Measurements from ENCODE around the gene TBCD.

TBCD gene

DNA sequence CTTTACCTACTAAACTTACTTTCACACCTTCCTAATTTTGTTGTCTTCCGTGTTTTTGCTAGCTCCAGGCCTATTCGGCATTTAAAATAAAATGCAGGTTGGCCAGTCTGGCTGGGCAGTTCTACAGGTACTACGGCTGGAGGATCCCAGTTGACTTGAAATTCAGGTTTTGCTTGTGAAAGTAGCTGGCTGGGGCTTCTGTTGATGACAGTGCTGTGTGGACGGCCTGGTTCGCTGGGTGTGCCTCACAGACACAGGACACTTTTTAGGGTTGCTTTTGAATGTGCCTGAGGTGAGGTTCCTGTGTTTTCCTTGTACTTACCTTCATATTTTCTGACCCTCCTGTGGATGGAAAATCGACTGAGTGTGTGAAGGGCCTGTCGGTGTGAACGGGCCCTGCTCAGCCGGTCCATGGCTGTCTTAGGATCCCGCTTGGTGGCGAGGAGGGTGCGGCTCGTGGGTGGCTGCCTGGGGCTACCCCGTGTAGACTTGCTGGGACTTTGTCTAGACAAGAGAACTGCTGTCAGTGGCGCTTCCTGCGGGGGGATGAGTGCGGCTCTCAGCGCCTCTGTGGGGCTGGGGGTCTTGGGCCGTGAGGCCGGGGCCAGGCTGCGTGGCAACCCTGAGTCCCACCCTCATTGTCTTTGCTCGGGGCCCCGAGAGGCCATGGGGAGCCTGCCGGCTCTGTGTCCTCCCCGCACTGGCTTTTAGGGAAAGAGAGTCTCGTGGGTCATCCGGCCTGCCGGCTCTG is 106.7 kb downstream of the TBCD start:
- DNase-seq (ENCODE audit: low read depth) = no peak

DNA sequence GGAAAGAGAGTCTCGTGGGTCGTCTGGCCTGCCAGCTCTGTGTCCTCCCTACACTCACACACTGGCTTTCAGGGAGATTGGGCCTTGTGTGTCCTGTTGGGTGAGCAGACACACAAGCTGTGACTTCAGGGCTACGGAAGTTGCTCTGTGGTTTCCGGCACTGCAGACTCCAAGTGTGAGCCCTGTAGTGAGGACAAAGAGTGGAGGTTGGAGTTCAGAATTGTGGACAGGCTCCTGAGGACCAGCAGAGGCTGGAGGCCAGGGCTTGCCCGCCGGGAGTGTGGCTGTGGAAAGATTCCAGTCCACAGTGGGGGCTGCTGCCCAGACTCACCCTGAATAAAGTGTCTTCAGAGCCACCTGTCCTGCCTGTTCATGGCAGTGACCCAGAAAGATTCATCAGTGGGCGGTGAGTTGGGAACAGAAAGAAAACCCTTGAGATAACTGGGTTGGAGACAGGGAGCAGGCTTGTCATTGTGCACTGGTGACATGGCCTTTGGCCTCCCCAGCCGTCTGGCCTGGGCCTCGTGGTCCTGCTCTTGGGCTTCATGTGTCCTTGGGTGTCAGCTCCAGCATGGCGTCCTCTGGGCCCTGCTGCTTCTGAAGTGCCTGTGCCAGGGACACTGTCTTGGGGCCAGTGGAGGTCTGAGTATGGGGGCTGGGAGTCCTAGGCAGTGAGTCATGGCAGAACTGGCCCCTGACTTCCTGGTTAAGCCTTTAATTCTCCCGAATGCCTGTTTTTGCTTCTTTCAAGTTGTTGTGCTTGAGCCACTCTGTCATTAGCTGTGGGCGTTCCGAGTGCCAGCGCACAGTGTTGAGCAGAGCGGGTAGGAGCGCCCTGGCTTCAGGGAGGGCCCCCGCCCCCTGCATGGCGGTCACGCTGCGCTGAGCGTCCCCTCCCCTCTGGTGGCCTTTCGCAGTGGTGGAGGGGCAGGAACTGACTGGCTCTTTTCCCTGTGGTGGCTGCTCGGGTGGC is 107.9 kb downstream of the TBCD start:
- peak; percentile 66 for DNase-seq (ENCODE audit: low read depth)

DNA sequence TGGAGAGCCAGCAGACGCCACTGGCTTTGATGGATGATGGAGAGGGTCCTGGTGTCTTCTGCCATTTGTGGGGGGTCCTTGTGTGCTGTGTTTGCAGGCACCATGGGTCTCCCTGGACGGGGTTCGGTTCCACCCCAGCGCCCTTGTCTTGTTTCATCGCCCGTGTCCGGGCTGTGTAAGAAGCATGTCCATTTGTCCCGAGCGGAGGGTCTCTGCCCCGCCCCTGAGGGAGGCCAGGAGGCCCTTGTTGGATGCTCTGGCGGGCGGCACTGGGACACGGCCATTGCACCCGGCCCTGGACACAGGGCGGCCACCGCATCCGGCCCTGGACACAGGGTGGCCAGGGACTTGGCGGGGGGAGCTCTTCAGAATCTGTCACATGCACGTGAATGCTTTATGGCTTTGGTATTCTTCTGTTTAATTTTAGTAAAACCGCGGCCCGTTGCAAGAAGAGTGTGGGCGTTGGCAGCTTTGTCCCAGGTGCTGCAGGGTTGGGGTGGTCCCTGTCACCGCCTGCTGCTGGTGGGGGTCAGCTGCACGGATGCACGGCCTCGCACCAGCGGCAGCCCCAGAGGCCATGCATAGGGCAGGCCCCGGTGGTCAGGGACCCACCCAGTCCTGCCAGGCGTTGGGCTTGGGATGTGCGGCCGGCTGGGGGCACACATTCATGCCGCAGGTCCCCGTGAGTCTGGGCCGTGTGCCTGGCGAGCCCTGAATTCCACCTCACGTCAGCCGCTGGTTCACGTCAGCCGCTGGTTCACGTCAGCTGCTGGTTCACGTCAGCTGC is 108.9 kb downstream of the TBCD start:
- DNase-seq (ENCODE audit: low read depth) = no peak

- DNase-seq (ENCODE audit: low read depth) = no peak
Measured at GRCh38 chr17:82861393-82861775, 109.5 kb downstream of the TBCD start.

DNA sequence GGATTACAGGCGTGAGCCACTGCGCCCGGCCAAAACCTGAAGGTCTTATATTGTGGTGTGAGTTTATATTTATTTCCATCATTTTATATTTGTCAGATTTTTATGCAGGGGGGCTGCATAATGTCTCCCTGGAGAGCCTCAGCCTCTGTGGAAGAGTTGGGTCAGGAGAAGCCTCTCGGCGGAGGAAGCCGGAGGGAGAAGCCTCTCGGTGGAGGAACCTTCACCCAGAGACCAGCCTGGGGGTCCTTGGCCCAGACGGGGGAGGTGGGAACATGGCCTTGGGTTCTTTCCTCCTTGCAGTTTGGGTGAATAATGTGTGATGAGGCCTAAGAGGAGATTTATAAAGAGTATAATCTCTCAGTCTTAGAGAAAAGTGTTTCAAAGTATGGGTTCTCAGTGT is 110.3 kb downstream of the TBCD start:
- no peak for DNase-seq (ENCODE audit: low read depth)

DNA sequence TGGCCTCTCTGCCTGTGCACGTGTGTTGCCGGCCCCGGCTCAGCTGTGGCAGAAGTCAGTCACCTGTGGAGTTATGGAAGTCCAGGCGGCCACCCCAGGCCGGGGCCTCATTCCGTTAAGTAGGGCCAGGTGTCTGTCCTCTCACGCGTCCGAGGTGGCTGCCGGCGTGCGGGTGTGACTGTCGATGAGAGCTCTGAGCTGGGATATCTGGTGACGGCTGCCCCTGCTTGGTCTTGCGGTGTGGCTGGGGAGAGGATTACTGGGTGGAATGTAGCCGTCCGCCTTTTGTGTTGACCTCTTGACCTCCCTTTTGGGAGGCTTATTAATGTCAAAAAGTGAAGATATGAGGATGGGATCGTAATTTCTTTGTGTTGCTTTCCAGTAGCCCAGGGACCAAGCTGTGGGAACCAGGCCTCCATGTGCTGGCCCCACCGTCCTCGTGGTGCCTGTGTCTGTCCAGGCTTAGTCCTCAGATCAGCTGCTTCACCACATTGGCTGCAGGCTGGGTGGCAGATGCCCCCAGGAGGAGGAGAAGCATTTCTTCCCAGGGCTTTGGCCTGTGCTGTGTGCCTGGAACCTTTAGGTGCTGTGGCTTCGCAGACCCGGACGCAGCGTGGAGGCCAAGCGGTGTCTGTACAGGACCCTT is 111.0 kb downstream of the TBCD start:
- DNase-seq (ENCODE audit: low read depth) = no peak

DNA sequence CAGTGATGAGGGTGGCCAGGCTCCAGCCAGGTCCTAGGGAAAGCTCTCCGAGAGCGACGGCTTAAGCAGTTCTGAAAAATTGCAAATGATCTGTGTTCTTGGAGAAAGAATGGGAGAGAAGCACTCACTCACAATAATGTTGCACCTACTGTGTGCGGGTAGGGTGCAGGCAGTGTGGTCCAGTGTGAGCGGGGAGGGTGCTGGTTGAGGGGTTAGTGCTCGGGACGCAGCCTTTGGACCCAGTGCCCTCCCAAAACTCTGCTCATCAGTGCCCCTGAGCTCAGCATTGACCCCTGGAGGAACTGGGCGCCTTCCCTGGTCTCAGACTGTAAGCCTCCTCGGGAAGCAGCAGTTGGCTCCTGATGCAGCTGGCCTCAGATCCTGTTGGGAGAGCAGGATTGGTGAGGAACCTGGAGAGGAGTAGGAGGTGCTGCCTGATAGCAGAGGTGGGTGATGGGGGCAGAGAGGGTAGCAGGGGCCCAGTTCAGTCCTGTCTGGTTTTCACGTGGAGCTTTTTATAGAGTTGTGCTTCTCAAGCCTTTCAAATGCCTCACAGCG is 111.6 kb downstream of the TBCD start:
- no peak for DNase-seq (ENCODE audit: low read depth)

DNA sequence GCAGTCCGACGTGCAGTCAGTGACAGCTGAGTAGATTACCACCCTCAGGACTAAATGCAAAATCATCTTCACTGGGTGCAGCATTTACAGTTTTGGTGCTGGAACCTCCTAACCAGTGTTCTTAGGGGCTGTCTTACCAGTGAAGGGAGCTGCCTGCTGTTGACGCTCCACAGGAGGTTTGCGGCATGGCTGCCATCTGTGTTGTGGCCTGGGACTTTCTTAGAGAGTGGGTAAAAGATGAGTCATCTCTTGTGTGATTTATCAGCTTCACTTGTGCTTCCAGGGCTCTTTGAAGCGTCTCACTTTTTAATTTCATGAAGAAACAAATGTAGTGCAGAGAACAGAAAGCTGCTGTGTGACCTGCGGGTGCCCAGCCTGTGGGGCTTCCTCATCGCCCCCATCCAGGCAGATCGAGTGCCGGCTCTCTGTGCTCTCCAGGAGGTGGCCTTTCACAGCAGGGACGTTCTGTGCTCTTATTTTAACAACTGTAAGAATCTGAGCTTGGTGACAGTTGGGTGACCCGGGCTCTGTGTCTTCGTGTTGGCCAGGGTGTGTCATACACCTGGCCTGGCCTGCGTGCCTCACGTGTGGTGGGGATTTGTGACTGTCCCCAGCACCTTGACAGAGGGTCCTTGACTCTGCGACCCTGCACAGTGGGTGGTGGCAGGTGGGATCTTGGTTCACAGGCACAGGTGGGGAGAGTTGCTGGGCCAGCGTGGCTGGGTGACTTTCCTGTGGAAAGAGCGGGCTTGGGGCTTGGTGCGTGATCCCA is 112.3 kb downstream of the TBCD start:
- no peak for DNase-seq (ENCODE audit: low read depth)

DNA sequence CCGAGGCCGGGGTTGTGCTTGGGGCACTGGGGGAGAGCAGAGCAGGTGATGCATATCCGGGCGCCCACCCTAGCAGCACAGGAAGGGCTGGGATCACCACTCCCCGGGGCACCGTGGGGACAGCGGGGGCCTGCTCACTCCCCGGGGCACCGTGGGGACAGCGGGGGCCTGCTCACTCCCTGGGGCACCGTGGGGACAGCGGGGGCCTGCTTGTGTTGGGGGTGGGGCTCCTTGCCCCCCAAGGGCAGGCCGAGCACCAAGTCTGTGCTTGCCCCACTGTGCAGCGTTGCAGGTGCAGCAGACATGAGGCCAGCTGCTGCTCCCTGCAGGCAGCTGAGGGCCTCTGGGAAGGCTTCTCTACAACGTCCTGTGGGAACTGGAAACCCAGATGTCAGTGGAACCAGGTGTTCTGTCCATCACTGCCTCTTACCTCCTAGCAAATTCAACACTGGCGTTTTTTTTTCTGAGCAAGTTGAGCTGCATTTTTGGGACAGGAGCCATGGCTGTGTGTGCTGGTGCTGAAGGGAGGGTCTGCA is 112.9 kb downstream of the TBCD start:
- DNase-seq (ENCODE audit: low read depth) = no peak

GRCh38 chr17:82865274-82865673 is 113.4 kb downstream of the TBCD start:
- DNase-seq (ENCODE audit: low read depth) = no peak

DNA sequence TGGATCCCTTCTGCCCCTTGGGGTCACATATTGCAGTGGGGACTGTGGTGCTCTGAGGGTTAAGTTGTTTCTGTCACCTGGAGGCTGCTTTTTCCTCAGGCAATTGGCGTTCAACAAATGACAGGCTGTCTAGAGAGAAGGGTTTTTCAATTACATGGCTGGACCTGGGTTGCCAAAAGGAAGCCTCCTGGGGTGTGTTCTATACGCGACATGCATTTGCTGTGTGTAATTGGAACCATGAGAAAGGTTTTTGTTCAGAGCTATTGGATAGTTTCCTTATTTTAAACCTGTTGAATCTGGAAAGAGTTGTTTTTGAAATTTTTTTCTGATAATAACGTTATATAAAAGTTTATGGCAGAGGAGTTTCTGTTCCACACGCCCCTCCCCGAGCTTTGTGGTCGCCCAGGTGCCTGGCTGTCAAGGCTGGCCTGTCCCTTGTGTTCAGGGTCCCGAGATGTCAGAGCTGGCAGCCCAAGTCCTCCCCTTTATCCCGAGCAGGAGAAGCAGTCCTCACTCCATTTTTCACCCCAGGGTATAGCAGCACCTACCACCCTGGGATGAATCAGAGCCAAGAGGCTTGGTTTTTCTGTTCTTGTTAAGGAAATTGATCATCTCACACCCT is 114.0 kb downstream of the TBCD start:
- DNase-seq (ENCODE audit: low read depth) = no peak

- no peak for DNase-seq (ENCODE audit: low read depth)
Measured at GRCh38 chr17:82866590-82867191, 114.8 kb downstream of the TBCD start.

DNA sequence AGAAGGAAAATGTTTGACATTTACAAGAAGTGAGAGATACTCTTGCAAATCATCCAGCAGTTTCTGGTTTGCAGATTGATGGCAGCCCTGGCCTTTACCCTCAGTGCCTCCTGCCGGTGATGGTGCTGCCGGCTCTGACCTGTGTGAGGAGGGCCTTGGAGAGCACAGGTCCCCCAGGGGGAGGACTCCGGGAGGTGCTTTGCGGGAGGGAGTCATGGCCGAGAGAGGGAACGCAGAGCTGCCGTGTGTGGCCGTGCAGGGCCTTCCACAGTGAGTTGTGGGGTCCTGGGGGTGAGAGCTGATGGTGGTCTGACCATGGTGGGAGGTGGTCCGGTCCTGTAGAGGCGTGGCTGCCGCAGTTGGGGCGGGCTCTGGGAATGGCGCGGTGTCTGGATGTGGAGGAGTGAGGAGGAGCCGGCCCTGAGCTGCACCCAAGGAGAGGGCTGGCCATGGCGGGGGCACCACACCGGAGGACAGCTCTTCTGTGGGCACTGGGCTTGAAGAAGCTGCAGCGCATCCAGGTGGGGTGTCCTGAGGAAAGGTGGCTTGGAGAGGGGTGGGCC is 116.0 kb downstream of the TBCD start:
- DNase-seq (ENCODE audit: low read depth) = no peak

DNA sequence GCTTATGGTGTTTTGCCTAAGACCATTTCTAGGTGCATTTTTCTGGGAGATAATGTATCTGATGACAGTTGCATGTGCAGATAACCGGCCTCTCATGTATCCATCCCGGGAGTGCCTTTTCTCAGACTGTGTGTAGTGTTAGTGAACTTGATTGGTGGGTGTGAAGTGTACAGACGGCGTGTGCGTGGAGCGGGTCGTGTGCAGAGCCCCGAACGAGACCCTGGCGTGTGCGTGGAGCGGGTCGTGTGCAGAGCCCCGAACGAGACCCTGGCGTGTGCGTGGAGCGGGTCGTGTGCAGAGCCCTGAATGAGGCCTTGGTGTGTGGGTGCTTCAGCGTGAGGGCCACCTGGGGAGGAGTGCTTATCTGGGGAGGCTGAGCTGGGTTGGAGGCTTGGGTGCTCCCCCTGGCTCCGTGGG is 116.9 kb downstream of the TBCD start:
- DNase-seq (ENCODE audit: low read depth) = no peak

- no peak for DNase-seq (ENCODE audit: low read depth)
Measured at GRCh38 chr17:82869536-82869935, 117.7 kb downstream of the TBCD start.

- no peak for DNase-seq (ENCODE audit: low read depth)
Measured at GRCh38 chr17:82870091-82870491, 118.2 kb downstream of the TBCD start.

- DNase-seq (ENCODE audit: low read depth) = no peak
Measured at GRCh38 chr17:82870541-82870940, 118.7 kb downstream of the TBCD start.

DNA sequence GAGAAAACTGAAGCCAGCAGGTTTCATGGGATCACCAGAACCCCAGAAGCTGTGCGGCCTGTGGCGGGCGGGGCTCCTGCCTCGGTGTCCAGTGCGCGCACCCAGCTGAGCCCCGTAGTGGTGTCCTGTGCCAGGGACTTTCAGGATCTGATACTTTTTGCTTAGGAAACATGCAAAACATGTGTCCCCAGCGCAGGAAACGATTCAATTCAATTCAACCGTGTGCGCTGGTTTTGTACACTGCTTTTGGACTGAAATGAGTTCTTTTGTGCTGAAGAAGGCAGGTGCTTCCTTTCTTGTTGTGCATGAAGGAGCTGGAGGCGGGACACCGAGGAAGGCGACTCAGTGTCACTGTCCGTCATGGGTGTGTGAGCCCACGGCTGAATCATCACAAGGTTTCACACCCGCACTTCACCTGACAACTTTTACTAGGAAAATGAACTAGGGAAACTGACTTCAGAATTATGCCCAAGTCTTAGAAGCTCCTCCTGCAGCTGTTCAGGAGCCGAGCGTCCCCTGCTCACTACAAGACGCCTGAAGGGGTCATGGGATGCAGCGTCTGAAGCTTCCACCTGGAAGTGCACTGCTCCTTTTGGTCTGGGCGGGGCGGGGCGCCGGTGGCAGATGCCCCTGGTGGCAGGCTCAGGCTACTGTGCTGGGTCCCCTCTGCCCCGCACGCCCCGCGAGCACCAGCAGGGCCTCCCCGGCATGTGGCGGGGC is 119.4 kb downstream of the TBCD start:
- DNase-seq (ENCODE audit: low read depth) = no peak

Data from CMK (cell line).